ENCODE measurements around the gene KRTAP11-1. TPM values are rescaled to one million over a fixed set of nuclear protein-coding genes. Genes with fewer than 3 reads are reported as not detected.

The KRTAP11-1 gene, protein sequence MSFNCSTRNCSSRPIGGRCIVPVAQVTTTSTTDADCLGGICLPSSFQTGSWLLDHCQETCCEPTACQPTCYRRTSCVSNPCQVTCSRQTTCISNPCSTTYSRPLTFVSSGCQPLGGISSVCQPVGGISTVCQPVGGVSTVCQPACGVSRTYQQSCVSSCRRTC
- total RNA-seq = not detected
- not detected for polyA plus RNA-seq
- long read RNA-seq, donor 1 = 0 reads
- long read RNA-seq, donor 2 = 0 reads

DNA sequence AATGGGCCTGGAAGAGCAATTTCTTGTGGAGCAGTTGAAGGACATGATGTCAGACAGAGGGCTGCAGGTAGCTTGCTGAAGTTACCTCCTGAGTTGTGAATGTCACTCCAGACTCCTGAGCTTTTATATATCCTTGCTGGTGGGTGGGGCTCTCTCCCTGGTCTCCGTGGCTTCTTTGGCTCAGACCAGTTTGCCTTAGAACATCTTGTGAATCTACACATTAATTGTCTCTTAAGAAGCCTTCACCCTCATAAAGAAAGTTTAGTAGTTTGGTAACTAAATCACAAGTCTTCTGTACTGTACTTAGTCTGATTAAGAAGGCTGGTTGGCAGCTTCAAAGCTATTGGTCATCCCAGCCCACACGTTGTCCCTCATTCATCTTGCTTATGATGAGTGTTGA, at the start of gene KRTAP11-1:
Gene KRTAP11-1 (minus strand): TSS at position 101 of the 400 bp plus-strand sequence. CDS start 56 bp downstream, at position 45.
- Histone ChIP-seq H3K4me1 (ENCODE audit: control insufficient read depth in 1 of 2, insufficient read depth in 2 of 2, low read length in 2 of 2) (no peaks in the 10 kb centered on the region), H3K9me3 (ENCODE audit: control insufficient read depth, low read length) (peaks cover 1% of the 10 kb centered on the region), H3K4me3 (ENCODE audit: low read length in 2 of 2) (no peak within 1 kb of the TSS), H3K36me3 (ENCODE audit: control insufficient read depth in 1 of 2, insufficient read depth in 2 of 2, low read length in 1 of 2) (no peaks in the 10 kb centered on the region), H3K27ac (ENCODE audit: low read depth in 1 of 2, low read length in 2 of 2) (no peak within 1 kb of the TSS), H3K27me3 (ENCODE audit: control insufficient read depth in 1 of 2, insufficient read depth in 2 of 2, low read length in 1 of 2) (no peaks in the 10 kb centered on the region)
- ATAC-seq (ENCODE audit: low FRiP score) = peak; percentile 11
- no peak for DNase-seq
- intact Hi-C loops (cut with DNase I) = no loop called here
- WGBS, 2 donors = 84 to 86% methylated on average over 2 of the region's 2 CpGs

DNA sequence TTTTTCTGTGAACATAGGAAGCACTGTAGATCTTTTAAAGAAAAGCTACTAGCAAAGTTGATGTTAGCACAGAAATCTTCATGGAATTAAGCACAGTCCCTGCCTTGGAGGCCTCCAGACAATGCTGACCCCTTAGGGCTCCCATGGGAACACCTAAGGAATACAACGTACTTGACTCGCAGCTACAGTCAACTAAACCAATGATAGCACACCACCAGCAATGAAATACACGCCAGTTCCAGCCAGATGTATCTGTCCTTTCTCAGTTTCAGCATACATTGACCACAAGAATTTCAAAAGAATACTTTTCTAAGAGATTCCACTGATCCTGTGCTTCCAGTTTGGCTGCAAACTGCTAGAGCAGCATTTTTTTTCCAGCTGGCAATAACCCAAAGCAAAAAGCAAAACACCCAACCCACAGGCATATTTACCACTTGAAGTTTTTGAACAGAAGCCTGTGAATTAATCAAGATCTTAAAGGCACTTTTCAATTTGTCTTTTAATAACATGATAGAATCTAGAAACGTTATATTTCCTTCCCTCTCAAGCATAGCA, 42.8 kb upstream of the KRTAP11-1 start:
- intact Hi-C loops (cut with DNase I) = no loop called here
- Histone ChIP-seq H3K36me3 (ENCODE audit: control insufficient read depth in 1 of 2, insufficient read depth in 2 of 2, low read length in 1 of 2) (no peaks in the 10 kb centered on the region), H3K4me3 (ENCODE audit: low read length in 2 of 2) (no peak overlapping the region), H3K27me3 (ENCODE audit: control insufficient read depth in 1 of 2, insufficient read depth in 2 of 2, low read length in 1 of 2) (peaks cover 0 to 1% of the 10 kb centered on the region in 2 donors), H3K27ac (ENCODE audit: low read depth in 1 of 2, low read length in 2 of 2) (no peak overlapping the region), H3K4me1 (ENCODE audit: control insufficient read depth in 1 of 2, insufficient read depth in 2 of 2, low read length in 2 of 2) (no peaks in the 10 kb centered on the region), H3K9me3 (ENCODE audit: control insufficient read depth, low read length) (peaks cover 3% of the 10 kb centered on the region)
- DNase-seq (no peak), ATAC-seq (ENCODE audit: low FRiP score) (no peak)
- WGBS, 2 donors = 22 to 23% methylated on average over 4 of the region's 4 CpGs

DNA sequence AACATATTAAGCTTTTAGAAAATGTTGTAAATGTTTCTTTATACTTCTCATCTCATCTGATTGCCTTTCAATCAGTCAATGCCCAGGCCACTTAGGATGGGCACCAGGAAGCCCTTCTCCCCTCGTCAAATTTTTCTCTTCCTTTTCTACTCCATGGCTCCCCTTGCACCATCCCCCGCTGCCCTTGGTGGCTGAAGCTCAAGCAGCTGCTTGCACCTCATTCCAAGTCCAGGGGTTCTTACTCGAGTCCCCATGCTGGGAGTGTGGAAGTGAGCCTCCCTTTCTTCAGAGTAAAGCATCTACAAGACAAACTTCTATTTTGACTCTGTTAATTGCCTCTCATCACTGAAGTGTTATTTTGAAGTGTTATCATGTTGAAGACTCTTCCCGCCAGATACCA, 39.7 kb upstream of the KRTAP11-1 start:
- 79 to 83% methylated on average over 4 of the region's 4 CpGs for WGBS, 2 donors
- no peak for ATAC-seq (ENCODE audit: low FRiP score)
- intact Hi-C loops (cut with DNase I) = no loop called here
- no peak overlapping the region for H3K27ac ChIP-seq (ENCODE audit: low read depth in 1 of 2, low read length in 2 of 2)
- peaks cover 3% of the 10 kb centered on the region for H3K9me3 ChIP-seq (ENCODE audit: control insufficient read depth, low read length)
- H3K4me3 ChIP-seq (ENCODE audit: low read length in 2 of 2) = no peak overlapping the region
- H3K4me1 ChIP-seq (ENCODE audit: control insufficient read depth in 1 of 2, insufficient read depth in 2 of 2, low read length in 2 of 2) = no peaks in the 10 kb centered on the region
- no peaks in the 10 kb centered on the region for H3K36me3 ChIP-seq (ENCODE audit: control insufficient read depth in 1 of 2, insufficient read depth in 2 of 2, low read length in 1 of 2)
- H3K27me3 ChIP-seq (ENCODE audit: control insufficient read depth in 1 of 2, insufficient read depth in 2 of 2, low read length in 1 of 2) = peaks cover 0 to 1% of the 10 kb centered on the region in 2 donors
- no peak for DNase-seq

DNA sequence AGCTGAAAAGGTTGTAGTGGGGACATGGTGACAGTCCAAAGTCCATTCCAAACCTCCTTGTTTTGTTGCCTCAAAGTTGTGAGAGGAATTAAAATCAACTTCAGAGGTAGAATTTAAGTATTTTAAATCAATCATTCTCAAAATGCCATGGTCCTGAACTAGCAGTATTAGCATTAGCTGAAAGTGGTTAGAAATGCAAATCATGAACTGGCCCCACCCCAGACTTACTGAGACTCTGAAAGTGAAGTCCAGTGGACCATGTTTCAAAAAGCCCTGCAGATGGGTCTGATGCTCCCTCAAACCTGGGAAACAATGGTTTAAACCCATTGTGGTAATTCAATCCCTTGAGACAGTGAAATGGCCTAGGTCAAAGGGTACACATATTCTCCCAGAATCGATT, 36.2 kb upstream of the KRTAP11-1 start:
- no peaks in the 10 kb centered on the region for H3K9me3 ChIP-seq (ENCODE audit: control insufficient read depth, low read length)
- no peaks in the 10 kb centered on the region for H3K27me3 ChIP-seq (ENCODE audit: control insufficient read depth in 1 of 2, insufficient read depth in 2 of 2, low read length in 1 of 2)
- no peaks in the 10 kb centered on the region for H3K36me3 ChIP-seq (ENCODE audit: control insufficient read depth in 1 of 2, insufficient read depth in 2 of 2, low read length in 1 of 2)
- DNase-seq = no peak
- 88 to 96% methylated on average over 1 of the region's 1 CpG for WGBS, 2 donors
- no peaks in the 10 kb centered on the region for H3K4me1 ChIP-seq (ENCODE audit: control insufficient read depth in 1 of 2, insufficient read depth in 2 of 2, low read length in 2 of 2)
- no peak for ATAC-seq (ENCODE audit: low FRiP score)
- H3K4me3 ChIP-seq (ENCODE audit: low read length in 2 of 2) = no peak overlapping the region
- H3K27ac ChIP-seq (ENCODE audit: low read depth in 1 of 2, low read length in 2 of 2) = no peak overlapping the region
- intact Hi-C loops (cut with DNase I) = no loop called here

DNA sequence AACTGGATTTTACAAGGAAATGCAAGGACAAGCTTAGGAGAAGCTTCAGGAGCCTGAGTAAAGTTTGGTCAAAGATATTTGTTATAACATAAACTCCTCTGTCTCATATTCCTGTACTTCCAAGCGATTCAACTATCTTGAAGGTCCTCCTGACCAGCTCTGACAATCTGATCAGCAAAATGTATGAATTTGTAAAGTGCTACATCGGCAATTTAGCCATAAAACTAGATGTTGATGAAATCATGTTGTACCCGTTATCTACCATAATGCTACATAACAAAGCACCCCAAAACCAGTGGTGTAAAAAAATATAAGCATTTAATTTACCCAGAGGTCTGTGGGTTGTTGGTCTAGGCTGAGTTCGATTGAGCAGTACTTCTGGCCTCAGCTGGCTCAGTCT, 19.5 kb upstream of the KRTAP11-1 start:
- 67 to 82% methylated on average over 4 of the region's 4 CpGs for WGBS, 2 donors
- Histone ChIP-seq H3K4me3 (ENCODE audit: low read length in 2 of 2) (no peak overlapping the region), H3K27ac (ENCODE audit: low read depth in 1 of 2, low read length in 2 of 2) (no peak overlapping the region), H3K36me3 (ENCODE audit: control insufficient read depth in 1 of 2, insufficient read depth in 2 of 2, low read length in 1 of 2) (no peaks in the 10 kb centered on the region), H3K9me3 (ENCODE audit: control insufficient read depth, low read length) (peaks cover 2% of the 10 kb centered on the region), H3K27me3 (ENCODE audit: control insufficient read depth in 1 of 2, insufficient read depth in 2 of 2, low read length in 1 of 2) (no peaks in the 10 kb centered on the region), H3K4me1 (ENCODE audit: control insufficient read depth in 1 of 2, insufficient read depth in 2 of 2, low read length in 2 of 2) (no peaks in the 10 kb centered on the region)
- intact Hi-C loops (cut with DNase I) = no loop called here
- no peak for DNase-seq
- ATAC-seq (ENCODE audit: low FRiP score) = no peak

DNA sequence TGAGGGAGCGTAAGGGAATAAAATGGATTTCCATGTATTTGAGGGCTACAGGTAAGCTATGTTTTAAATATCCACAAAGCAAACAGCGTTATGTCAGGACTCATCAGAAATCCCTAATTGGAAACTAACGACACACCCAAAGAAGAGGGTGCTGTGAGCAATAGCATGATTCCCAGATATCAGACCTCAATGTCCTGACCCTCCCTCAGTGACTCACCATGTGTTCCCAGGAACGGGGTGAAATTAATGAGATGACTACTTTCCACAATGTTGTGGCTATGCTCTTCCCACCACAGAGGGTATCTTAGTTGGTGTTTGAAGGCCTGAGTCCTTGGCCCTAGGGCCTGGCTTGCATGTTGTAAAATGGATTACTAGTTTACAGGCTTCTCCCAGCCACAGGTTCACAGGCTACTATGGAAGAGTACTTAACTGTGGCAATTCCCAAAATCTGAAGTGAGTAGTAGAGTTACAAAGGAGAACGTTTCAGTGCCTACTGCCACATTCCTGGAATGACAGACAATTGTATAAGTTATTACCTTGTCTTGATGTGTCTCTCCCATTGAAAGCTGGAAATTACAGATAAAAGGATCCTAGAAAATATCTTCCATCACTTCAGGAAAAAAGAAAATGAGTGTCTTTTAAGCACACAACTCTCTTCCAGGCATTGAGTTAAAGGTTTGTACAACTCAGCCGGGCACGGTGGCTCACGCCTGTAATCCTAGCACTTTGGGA, 1.7 kb upstream of the KRTAP11-1 start:
- 87 to 90% methylated on average over 8 of the region's 8 CpGs for WGBS, 2 donors
- Histone ChIP-seq H3K36me3 (ENCODE audit: control insufficient read depth in 1 of 2, insufficient read depth in 2 of 2, low read length in 1 of 2) (no peaks in the 10 kb centered on the region), H3K9me3 (ENCODE audit: control insufficient read depth, low read length) (peaks cover 1% of the 10 kb centered on the region), H3K4me3 (ENCODE audit: low read length in 2 of 2) (no peak overlapping the region), H3K4me1 (ENCODE audit: control insufficient read depth in 1 of 2, insufficient read depth in 2 of 2, low read length in 2 of 2) (no peaks in the 10 kb centered on the region), H3K27me3 (ENCODE audit: control insufficient read depth in 1 of 2, insufficient read depth in 2 of 2, low read length in 1 of 2) (no peaks in the 10 kb centered on the region), H3K27ac (ENCODE audit: low read depth in 1 of 2, low read length in 2 of 2) (no peak overlapping the region)
- DNase-seq (no peak), ATAC-seq (ENCODE audit: low FRiP score) (no peak)
- intact Hi-C loops (cut with DNase I) = no loop called here

DNA sequence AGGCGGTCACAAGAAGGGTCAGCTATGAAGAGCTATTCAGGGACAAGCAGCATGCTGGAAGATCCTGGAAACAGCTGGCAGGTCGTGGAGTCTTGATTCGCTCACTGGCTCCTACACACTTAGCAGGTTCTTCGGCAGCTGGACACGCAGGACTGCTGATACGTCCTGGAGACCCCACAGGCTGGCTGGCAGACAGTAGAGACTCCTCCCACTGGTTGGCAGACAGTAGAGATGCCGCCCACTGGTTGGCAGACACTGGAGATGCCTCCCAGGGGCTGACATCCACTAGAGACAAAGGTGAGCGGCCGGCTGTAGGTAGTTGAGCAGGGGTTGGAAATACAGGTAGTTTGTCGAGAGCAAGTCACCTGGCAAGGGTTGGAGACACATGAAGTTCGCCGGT, 466 bp downstream of the KRTAP11-1 start:
- intact Hi-C loops (cut with DNase I) = no loop called here
- Histone ChIP-seq H3K36me3 (ENCODE audit: control insufficient read depth in 1 of 2, insufficient read depth in 2 of 2, low read length in 1 of 2) (no peaks in the 10 kb centered on the region), H3K27me3 (ENCODE audit: control insufficient read depth in 1 of 2, insufficient read depth in 2 of 2, low read length in 1 of 2) (no peaks in the 10 kb centered on the region), H3K4me3 (ENCODE audit: low read length in 2 of 2) (no peak overlapping the region), H3K9me3 (ENCODE audit: control insufficient read depth, low read length) (no peaks in the 10 kb centered on the region), H3K27ac (ENCODE audit: low read depth in 1 of 2, low read length in 2 of 2) (no peak overlapping the region), H3K4me1 (ENCODE audit: control insufficient read depth in 1 of 2, insufficient read depth in 2 of 2, low read length in 2 of 2) (no peaks in the 10 kb centered on the region)
- no peak for DNase-seq
- 83 to 89% methylated on average over 12 of the region's 12 CpGs for WGBS, 2 donors
- peak; percentile 7 for ATAC-seq (ENCODE audit: low FRiP score)

DNA sequence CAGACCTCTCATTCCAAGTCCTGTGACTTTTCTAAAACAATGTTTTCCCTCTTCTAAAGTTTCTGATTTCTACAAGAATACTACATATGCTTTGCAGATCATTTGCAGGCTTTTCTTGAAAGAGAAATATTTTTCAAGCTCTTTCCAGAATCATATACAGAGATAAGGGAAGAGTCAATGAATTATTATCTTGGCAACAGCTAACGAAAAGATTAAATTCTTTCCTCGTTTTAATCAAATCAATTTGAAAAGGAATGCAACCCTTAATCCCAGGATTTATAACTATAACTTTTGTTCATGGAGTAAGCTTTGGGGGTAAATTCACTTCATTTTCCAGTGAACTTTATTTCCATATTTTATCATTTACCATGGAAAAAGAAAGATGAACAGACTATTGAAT, 6.9 kb downstream of the KRTAP11-1 start:
- no peak overlapping the region for H3K4me3 ChIP-seq (ENCODE audit: low read length in 2 of 2)
- no peaks in the 10 kb centered on the region for H3K27me3 ChIP-seq (ENCODE audit: control insufficient read depth in 1 of 2, insufficient read depth in 2 of 2, low read length in 1 of 2)
- H3K4me1 ChIP-seq (ENCODE audit: control insufficient read depth in 1 of 2, insufficient read depth in 2 of 2, low read length in 2 of 2) = no peaks in the 10 kb centered on the region
- no peak for DNase-seq
- H3K27ac ChIP-seq (ENCODE audit: low read depth in 1 of 2, low read length in 2 of 2) = no peak overlapping the region
- H3K9me3 ChIP-seq (ENCODE audit: control insufficient read depth, low read length) = no peaks in the 10 kb centered on the region
- no peak for ATAC-seq (ENCODE audit: low FRiP score)
- H3K36me3 ChIP-seq (ENCODE audit: control insufficient read depth in 1 of 2, insufficient read depth in 2 of 2, low read length in 1 of 2) = no peaks in the 10 kb centered on the region
- intact Hi-C loops (cut with DNase I) = no loop called here
- 23 to 27% methylated on average over 2 of the region's 2 CpGs for WGBS, 2 donors
